Anterior cingulate cortex (tissue), 58 donors: Measurements from ENCODE around the gene SSX2B.
"Not testable (repeated sequence)": the region's sequence is repeated elsewhere in the genome, so short reads cannot be mapped to it uniquely, and the experiment has no call there.

Source experiments
- DNase-seq, 58 donors: peaks; one replicate each; lab custom pipeline; 2025; lab: John Stamatoyannopoulos, UW

SSX2B gene, protein sequence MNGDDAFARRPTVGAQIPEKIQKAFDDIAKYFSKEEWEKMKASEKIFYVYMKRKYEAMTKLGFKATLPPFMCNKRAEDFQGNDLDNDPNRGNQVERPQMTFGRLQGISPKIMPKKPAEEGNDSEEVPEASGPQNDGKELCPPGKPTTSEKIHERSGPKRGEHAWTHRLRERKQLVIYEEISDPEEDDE

DNA sequence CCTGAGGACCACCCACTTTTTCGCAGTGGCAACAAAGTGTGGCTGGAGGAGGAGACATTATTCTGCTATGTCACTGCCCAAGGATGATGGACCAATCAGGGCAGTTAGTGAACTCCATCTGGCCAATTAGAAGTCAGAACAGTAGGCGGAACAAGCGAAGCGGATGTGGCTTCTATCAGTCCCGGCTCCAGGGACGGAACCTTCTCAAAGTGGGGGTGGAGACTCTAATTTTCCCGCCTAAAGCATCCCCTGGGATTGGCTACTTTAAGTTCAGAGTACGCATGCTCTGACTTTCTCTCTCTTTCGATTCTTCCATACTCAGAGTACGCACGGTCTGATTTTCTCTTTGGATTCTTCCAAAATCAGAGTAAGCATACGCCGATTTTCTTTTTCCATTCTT lies at the start of gene SSX2B:
SSX2B (plus strand) TSS at position 301 of the 400 bp plus-strand sequence. CDS start 1,429 bp downstream, outside the sequence.
- not testable (repeated sequence) for DNase-seq

DNA sequence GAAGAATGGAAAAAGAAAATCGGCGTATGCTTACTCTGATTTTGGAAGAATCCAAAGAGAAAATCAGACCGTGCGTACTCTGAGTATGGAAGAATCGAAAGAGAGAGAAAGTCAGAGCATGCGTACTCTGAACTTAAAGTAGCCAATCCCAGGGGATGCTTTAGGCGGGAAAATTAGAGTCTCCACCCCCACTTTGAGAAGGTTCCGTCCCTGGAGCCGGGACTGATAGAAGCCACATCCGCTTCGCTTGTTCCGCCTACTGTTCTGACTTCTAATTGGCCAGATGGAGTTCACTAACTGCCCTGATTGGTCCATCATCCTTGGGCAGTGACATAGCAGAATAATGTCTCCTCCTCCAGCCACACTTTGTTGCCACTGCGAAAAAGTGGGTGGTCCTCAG lies 44.0 kb upstream of the SSX2B start, which contains the start of gene SSX2:
SSX2 (minus strand) TSS at position 101 of the 400 bp plus-strand sequence. CDS start 1,429 bp downstream, outside the sequence.
- DNase-seq = not testable (repeated sequence)

DNA sequence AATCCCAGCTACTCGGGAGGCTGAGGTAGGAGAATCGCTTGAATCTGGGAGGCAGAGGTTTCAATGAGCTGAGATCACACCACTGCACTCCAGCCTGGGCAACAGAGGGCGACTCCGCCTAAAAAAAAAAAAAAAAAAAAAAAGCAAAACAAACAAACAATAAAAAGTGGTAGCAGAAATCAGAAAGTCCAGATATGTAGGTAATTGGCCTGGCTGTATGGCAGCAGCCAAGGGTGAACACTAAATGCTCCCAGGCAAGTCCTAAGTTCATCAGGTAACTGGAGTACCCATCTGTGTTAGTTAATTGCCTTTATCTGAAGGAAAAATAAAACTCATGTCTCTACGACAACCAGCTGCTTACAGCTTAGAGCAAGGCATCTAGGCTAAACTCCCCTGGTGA lies 14.9 kb downstream of the SSX2B start:
- not testable (repeated sequence) for DNase-seq

DNA sequence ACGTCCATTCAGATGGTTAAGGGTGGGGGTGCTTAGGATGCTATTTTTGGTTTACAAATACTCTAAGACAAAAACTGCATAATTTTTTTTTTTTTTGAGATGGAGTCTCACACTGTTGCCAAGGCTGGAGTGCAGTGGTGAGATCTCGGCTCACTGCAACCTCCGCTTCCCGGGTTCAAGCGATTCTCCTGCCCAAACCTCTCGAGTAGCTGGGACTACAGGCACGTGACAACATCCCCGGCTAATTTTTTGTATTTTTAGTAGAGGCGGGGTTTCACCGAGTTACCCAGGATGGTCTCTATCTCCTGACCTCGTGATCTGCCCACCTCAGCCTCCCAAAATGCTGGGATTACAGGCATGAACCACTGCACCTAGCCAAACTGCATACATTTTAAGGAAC lies 22.5 kb downstream of the SSX2B start:
- not testable (repeated sequence) for DNase-seq

DNA sequence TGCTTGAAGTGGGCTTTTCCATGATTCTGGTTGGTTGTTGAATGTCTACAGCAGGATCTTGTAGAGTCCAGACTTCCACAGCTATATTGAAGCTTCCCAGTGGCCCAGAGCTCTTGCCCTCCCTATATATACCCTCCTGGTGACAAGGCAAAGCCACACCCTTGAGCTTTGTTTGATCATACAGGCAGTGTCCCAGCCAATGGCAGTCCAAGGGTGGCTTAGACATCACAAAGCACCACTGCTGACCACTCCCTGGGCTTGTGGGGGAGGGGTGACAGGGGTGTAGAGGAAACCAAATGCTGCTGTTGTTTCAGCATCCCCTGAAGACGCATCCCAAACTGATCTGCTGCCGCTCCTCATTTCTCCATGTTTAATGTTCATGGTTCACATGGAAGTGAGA lies 46.3 kb downstream of the SSX2B start, which contains the start of gene SPANXN5:
SPANXN5 (minus strand) TSS at position 101 of the 400 bp plus-strand sequence; CDS start at position 22, 79 bp downstream.
- DNase-seq = not testable (repeated sequence)

DNA sequence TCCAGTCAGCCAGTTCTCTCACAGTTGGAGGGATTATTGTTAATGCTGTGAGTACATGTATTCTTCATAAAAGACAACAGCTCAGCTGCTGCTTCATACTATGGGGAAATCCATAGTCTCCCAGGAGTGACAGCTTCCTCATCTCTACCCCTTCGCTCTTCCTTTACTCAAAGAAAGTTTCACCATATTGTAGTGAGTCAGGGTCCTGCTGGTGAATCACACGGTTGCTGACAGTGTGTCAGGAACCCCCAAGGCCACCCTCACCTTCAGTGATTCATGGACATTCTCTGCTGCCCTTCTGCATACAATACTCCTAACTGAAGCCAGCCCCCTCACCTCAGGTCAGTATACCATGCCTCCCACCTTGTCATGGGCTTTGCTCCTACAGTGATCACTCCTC lies 53.8 kb downstream of the SSX2B start:
- DNase-seq = not testable (repeated sequence)
